Coronary artery (tissue), 2 donors: ENCODE data around the gene MAP3K21.

Experiments
- DNase-seq: peaks from one replicate; pipeline ENCODE4 v3.0.0-alpha.2; 2017; ENCODE audit warnings: low spot score
- H3K27ac ChIP-seq, 2 donors: fragments of 200-600 bp; sonication (generic); one replicate each; pipeline ENCODE4 v1.5.1; 2016 to 2019
- H3K4me3 ChIP-seq: fragments of 200-600 bp; sonication (generic); 2 replicates; pipeline ENCODE4 v1.5.1; 2016; ENCODE audit warnings: mild to moderate bottlenecking, moderate library complexity
- TF ChIP-seq, protein P1 (sequence below): fragments of 200-600 bp; sonication (generic); IDR thresholded peaks from one replicate; pipeline ENCODE4 v1.5.1; 2019; ENCODE audit warnings: antibody characterized with exemption

The MAP3K21 gene

GRCh38 chr1:233334092-233334491 lies 6.6 kb downstream of the MAP3K21 start:
- no peak for DNase-seq
- H3K4me3 ChIP-seq = no peak overlapping the region
- TF ChIP-seq, protein P1, sequence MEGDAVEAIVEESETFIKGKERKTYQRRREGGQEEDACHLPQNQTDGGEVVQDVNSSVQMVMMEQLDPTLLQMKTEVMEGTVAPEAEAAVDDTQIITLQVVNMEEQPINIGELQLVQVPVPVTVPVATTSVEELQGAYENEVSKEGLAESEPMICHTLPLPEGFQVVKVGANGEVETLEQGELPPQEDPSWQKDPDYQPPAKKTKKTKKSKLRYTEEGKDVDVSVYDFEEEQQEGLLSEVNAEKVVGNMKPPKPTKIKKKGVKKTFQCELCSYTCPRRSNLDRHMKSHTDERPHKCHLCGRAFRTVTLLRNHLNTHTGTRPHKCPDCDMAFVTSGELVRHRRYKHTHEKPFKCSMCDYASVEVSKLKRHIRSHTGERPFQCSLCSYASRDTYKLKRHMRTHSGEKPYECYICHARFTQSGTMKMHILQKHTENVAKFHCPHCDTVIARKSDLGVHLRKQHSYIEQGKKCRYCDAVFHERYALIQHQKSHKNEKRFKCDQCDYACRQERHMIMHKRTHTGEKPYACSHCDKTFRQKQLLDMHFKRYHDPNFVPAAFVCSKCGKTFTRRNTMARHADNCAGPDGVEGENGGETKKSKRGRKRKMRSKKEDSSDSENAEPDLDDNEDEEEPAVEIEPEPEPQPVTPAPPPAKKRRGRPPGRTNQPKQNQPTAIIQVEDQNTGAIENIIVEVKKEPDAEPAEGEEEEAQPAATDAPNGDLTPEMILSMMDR = no peak
- no peak overlapping the region for H3K27ac ChIP-seq

DNA sequence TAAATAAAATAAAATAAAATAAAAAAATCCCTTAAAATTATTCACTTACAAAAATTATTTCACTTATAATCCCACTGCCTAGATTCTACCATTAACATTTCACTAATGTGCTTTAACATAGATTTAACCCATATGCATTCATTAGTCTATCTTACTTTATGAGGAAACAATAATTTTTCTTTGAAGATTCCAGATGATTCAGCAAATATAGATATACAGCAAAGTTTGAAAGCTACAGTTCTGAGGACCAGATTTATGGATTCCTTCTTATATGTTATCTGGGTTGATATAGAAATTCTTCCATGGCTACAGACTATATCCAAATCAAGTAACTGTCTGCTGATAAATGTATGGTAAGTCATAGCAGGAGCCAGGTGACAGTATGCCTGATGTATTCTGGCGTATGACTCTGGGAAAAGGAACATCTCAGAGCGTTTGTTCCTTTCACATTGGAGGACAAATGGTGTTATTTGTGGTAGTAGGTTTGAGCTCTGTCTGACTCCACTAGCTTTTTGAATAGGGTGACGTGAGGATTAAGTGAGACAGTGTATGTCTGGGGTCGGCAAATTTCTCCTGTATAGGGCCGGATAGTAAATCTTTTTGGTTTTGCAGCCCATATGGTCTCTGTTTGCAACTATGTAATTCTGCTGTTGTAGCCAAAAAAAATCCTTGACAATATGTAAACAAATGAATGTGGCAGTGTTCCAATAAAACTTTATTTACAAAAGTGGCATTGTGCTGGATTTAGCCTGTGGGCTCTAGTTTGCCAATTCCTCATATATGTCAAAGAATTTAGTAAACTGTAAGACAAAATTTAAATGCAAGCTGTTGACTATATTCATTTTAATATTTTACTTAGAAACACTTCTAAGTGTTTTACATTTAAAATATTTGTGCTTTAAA lies 9.3 kb downstream of the MAP3K21 start:
- TF ChIP-seq, protein P1 = no peak
- Histone ChIP-seq H3K4me3 (no peak overlapping the region), H3K27ac (no peak overlapping the region)
- no peak for DNase-seq

DNA sequence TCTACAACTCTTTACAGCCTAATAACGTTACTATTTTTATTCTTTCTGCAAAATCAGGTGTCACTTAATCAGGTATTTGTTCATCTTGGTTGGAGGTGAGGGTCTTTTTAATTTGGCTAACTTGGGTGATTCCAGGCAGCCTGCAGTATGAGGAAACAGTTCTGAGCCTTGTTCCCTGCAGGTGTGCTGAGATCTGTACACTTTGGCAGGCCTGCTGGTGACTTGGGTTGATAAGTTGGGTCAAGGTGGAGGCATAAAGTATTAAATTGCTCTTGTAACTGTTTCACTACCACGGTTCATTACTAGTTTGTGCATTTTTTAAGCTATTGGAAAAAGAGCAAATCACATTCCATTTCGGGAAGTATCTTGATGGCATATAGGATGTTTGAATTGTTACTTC lies 10.0 kb downstream of the MAP3K21 start:
- Histone ChIP-seq H3K27ac (no peak overlapping the region), H3K4me3 (no peak overlapping the region)
- no peak for DNase-seq
- TF ChIP-seq, protein P1 = no peak

GRCh38 chr1:233338102-233338501 lies 10.6 kb downstream of the MAP3K21 start:
- DNase-seq = no peak
- no peak overlapping the region for H3K4me3 ChIP-seq
- H3K27ac ChIP-seq = no peak overlapping the region
- TF ChIP-seq, protein P1 = no peak

DNA sequence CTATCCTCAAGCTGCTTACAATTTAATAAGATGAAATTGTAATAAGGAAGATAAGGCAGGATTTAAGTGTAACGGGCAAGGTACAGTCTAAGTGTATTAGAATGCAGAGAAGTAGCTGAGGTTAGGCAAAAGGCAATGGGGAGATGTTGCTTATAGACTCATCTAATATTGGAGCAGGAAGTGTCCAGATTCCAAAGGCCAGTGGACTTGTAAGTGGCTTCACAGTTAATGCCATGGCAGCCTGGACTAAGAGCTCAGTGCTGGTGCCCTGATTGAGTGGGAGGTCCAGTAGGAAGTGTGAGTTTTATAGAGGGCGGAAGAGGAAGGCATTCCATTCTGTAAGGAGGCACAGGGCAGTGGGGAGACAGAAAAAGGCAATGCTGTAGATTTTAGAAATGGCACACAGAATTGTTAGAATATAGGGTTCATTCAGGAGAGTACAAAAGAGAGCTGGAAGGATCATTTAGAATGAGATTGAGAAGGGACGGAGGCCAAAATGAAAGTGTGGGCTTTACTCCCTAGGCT lies 12.6 kb downstream of the MAP3K21 start:
- H3K27ac ChIP-seq = no peak overlapping the region
- DNase-seq = no peak
- TF ChIP-seq, protein P1 = no peak
- no peak overlapping the region for H3K4me3 ChIP-seq

DNA sequence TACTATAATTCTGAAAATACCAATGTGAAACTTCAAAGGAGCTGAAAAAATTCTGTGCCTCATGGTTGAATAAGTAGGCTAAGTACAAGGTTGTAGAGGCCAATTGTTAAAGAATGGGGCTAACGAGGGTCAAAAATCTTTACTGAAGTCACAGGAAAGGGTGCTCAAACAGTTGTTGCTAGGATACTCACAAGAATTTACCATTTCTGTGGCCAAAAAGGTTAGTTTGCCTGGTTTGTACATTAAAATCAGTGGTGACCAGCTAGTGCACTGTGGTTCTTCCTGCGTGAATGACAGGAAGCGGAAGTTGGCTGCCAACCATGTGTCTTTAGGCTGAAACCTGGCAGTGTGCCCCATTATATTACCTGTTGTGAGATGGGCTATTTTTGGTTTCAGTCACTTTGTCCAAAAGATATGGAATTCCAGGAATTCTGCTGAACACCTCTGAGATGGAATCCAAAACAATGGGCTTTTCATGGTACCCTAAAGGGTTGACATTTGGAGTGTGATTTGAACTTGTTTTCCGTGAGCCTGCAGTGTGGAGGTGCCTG lies 13.5 kb downstream of the MAP3K21 start:
- Histone ChIP-seq H3K27ac (no peak overlapping the region), H3K4me3 (no peak overlapping the region)
- TF ChIP-seq, protein P1 = no peak
- DNase-seq = no peak
